Kasumi-1 (cell line): Measurements from ENCODE around the gene MED9.
"Not testable (repeated sequence)": the region's sequence is repeated elsewhere in the genome, so short reads cannot be mapped to it uniquely, and the experiment has no call there.

ENCODE experiments used
- DNase-seq, 2 experiments: peaks; one replicate each; lab custom pipeline; 2025; lab: John Stamatoyannopoulos, UW

The MED9 gene

DNA sequence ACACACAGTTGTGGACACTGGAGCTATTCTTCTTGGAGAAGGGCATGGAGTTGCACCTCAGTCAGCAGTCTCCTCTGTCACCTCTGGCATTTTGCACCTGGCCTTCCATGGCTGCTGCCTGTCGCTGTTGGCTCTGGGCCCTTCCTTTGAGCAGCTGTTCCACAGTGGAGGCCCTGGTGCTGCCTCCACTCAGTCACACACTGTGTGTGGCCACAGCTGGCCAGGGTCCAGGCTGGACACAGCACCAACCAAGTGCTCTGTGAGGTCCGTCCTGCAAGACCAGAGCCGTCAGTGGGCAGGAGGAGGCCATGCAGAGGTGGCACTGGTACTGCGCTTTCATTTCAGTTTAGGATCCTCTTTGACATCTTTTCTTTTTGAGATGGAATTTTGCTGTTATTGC lies 21.6 kb upstream of the MED9 start:
- no peak for DNase-seq

DNA sequence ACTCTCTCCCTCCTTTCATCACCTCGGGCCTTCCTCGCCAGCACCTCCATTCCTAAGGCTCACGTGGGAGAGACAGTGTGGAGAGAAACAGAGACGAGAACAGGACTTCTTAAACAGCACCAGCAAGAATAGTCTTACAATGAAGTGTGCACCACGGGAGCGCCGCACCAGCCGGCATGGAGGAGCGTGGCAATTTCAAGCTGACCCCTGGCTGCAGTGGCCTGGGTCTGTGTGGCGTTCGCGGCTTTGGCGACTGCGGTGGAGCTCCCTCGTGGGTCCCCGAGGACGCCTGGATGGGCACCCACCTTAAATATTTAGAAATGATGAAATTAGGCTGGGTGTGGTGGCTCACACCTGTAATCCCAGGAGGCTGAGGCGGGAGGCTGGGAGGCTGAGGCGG lies 20.5 kb upstream of the MED9 start:
- no peak for DNase-seq

DNA sequence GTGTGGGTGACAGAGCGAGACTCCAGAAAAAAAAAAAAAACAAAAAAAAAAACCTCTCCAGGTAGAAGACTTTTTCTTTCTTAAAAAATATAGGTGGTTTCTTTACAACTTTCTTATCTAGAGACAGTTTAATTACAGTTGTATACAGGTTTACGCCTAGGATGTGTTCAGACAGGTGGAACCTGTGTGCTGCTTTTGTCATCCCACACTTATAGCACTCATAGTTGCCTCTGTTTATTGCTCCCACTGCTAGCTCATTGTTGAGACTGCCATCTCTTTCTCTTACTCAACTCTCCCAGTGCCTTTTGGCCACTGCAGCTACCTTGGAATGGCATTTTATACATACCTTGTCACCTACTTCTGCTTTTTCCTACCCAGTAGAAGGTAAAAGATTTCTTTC lies 19.1 kb upstream of the MED9 start:
- DNase-seq = no peak

DNA sequence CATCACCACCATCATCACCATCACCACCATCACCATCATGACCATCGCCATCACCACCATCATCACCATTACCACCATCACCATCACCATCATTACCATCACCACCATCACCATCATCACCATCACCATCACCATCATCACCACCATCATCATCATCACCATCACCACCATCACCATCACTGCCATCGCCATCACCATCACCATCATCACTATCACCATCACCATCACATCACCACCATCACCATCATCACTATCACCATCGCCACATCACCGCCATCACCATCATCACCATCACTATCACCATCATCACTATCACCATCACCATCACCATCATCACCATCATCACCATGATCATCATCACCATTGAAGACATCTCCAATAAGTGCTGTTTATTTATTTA lies 16.8 kb upstream of the MED9 start:
- DNase-seq = no peak

DNA sequence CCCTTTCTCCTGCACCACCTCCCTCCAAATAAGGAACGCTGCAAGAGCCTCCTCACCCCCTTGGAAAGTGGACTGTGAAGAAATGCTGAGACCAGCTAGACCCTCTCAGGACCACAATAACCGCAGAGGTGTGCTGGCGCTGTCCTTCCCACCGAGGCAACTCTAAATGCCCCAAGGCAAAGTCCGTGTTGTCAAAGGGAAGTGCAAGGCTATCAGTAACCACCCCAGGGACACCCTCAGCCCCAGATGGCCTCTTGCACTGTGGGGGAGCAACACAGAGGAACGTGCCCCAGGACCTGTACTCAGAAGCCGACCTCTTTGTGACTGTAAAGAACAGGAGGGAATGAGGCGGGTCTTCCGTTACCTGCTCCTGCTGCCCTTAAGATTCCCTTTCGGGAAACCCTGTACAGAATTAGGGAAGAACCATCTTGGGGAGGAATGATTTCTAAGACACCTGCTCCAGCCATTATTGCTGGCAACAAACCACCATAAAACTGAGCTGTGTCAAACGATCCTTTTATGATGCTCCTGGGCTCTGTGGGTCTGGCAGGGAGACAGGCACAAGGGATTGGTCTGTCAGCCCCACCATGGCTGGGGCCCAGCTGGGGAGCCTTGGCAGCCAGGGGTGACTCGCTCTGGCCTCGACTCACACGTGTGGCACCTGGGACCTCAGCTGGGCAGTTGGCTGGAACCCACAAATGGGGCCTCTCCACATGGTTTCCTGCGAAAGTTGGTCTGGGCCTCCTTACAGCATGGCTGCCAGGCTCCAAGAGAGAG lies 14.6 kb upstream of the MED9 start:
- no peak for DNase-seq

DNA sequence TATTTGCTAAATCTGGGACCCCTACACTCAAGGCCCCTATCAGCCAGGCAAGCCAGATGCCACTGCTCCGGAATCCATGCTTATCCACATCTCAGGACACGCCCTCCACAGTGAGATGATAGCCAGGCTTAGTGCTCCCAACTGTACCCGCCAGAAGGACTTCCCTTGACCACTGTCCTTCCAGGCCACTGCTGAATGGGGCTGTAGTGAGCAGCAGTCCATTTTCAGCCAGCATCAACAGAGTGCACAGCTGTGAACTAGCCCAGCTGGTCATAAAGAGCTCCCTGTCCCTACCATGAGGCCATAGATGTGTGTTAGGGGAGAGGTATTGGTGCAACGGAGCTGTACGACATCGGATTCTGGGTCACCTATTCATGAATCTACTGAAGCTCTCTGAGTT lies 13.0 kb upstream of the MED9 start:
- no peak for DNase-seq

DNA sequence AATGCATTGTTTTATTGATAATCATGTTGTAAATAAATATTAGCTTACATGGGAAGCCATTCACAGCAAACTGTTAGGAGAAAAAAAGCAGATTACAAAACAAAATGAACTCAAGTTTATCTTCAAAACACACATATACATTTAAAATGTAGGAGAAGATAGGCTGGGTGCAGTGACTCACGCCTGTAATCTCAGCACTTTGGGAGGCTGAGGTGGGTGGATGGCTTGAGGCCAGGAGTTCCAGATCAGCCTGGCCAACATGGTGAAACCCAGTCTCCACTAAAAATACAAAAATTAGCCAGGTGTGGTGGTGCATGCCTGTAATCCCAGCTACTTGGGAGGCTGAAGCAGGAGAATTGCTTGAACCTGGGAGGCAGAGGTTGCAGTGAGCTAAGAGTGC lies 10.9 kb upstream of the MED9 start:
- not testable (repeated sequence) for DNase-seq

DNA sequence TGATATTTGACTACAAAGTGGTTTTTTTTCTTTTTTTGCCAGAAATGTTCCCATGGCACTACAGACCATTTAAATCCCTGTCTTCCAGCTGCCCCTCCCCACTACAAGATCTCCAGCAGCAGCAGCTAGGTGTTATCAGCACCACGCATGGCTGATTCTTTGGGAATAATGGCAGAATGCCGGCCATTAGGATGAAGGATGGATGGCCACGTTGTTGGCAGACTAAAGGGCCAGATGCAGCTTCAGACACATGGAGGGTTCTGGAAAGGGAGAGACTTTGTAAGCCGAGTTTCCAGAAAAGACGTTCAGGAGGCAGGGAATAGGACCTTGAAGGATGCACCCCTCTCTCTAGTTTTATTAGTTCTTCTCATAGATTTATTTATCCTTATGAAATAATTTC lies 10.3 kb upstream of the MED9 start:
- no peak for DNase-seq

DNA sequence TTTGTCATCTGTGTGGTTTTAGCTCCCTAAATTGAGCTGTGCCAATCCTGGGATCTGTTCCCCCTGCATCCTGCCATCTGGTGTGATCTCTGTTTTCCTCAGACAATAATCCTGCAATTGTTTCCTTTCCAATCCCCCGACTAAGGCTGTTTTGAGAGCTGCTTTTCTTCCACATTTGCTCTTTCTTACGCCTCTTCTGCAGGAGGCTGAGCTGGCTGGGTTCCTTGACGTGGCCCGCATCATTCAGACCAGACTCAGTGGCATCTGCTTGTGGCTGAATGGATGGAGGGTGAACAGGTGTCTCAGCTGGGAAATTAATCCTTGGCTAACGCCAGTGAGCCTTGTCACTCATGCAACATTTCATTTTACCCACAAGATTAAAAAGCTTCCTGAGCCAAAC lies 9.8 kb upstream of the MED9 start:
- DNase-seq = no peak

DNA sequence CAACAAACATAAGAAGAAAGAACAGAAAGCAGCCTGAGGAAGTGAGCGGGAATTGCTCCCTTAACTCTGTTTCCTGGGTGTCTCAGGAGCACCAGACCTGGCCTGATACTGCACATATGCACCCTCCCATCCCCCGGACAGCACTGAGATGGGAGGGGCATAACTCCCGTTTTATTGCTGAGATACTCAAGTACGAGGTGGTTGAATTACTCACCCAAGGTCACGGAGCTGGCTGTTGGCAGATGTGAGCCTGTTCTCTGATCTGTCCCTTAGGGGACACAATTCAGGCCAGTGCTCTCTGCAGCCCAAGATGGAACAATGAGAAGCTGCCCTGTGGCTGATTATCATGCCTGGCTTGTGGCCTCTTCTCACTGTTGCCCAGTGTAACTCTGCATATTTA lies 9.1 kb upstream of the MED9 start:
- no peak for DNase-seq

DNA sequence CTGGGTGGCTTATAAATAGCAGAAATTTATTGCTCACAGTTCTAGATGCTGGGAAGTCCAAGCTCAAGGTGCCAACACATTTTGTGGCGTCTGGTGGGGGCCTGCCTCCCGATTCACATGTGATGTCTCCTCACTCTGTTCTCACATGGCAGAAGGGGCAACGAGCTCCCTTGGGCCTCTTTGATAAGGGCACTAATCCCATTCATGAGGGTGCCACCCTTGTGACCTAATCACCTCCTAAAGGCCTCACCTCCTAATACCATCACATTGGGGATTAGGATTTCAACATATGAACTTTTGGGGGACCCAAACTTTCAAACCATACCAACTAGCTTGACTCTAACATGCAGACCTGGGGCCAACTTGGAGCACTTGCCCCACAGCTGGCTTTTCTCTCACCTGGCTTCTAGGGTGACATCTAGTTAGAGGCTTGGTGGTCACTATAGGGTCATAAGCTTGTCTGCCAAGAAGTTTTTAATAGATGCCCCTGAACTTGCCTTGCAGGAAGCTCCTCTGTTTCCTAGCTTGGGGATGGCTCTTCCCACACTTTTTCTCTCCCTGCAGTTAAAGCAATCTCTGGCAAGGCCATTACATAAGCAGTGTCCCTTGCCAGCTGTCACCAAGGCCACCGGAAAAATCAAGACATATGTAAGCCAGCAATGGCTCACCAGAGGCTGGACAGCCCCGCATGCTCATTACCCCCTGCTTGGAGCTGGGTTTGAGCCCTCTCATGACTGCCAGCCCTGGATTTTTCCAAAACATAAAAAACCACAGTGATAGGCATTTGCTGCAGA lies 8.4 kb upstream of the MED9 start:
- no peak for DNase-seq

DNA sequence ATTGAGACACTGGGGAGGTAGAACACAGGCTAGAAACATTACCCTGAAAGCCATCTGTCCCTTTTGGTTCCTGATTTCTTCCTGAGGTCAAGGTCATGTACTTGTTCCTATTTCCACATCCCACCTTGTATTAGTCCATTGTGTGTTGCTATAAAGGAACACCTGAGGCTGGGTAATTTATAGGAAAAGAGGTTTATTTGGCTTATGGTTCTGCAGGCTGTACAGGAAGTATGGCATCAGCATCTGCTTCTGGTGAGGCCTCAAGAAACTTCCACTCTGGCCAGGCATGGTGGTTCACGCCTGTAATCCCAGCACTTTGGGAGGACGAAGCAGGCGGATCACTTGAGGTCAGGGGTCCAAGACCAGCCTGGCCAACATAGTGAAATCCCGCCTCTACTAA lies 7.4 kb upstream of the MED9 start:
- no peak for DNase-seq

DNA sequence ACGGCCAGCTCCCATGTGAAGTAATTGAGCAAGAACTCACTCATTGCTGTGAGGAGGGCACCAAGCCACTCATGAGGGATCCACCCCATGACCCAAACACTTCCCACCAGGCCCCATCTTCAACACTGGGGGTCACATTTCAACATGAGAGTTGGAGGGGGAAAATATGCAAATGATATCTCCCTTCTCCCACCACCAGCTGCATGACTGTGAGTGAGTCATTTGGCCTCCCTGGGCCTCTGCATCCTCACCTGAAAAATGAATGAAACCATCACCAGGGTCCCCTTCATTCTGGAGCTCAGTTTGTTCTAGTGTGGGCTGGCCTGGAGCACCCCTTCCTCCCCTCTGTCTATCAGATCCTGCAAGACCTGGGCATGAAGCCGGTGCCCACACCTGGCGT lies 6.8 kb upstream of the MED9 start:
- no peak for DNase-seq

DNA sequence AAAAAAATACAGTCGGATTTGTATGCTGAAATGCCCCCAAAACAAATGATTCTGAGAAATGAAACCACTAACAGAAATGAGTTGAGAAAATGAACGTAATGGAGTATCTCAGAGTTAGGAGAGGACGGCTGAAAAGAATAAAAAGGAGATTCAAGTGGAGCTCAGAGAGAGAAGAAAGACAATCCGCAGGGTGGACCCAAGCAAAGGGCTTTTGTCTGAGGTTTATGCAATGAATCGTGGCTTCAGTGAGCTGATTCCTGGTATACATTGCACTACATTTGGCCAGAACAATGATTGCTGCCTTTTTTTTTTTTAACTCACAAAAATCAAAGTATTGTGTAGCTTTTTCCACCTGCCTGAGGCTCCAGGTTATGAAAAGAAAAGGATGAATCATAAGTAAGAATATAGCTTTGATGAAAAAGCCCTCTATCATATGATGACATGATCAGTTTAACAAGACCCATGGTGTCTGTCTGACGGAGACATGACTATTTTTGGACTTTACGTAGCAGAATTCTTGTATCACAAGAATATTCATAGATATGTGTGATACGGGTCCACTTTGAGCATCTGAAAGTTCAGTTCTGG lies 4.4 kb upstream of the MED9 start:
- no peak for DNase-seq

DNA sequence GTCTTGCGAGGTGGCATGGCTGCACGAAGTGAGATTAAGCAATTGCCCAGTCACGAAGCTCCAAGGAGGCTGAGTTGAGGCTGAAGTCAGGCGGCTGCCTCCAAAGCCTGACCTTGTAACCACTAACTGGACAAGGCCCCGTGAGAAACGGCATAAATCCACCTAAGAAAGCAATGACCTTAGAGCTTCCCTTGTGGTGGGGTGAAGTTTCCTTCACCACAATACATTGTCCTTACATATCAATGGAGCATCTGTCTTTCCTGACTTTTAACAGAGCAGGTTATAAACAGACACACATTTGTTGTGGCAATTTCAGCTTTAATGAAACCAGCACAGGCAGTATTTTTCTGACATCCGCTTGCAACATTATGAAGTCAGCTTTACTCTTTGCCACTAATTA lies 2.5 kb upstream of the MED9 start:
- no peak for DNase-seq

DNA sequence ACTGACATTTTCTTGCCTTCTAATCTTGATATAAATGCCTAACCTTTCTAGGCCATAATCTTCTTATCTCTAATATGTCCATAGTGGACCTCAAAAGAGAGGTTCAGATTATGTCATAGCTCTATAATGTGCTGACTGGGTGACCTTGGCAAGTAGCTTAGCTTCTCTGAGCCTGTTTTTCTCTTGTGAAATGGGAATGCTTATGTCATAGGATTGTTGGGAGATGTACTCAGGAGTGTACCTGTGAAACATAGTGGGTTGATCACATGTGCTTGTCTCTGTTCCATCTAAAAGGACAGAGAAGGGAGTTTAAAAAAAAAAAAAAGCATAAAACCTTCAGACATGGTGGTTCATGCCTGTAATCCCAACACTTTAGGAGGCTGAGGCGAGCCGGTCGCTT lies 2.4 kb downstream of the MED9 start:
- no peak for DNase-seq

DNA sequence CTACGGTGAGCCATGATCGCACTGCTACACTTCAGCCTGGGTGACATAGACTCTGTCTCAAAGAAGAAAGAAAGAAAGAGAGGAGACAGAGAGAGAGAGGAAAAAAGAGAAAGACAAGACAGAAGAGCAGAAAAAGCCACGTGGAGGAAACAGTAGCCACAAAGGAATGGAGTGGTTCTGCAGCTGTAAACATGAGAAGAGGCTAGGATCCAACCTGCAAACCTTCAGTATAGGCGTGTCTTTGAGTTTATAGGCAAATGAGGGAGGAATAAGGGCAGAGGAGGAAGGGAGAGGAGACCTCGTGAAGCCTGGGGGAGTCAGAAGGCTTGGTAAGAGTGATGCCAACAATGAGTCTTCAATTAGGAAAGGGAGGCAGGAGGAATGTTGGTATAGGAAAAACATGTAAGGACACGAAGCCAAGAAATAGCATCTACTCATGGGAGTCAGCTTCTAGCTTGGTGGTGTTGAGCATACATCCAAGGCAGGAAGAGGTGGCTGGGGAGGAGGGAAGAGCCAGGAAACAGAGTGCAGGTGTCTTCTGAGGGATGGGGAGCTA lies 3.9 kb downstream of the MED9 start:
- no peak for DNase-seq

DNA sequence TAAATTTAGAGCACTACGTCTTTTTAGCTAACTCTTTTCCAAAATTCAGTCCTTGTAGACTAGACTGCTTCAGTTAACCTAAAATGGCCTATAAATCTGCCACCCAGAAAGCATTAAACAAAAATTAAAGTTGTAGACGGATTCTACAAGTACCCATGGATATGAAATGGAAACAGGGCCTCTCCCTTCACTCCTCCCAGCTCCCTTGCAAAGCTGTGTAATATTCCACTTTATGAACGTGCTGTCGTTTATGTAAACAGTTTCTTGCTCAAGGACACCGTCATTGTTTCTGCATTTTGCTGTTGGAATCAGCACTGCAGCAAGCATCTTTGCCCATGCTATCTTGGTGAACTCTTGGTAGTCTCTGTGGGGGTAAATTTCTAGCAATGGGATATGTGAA lies 5.1 kb downstream of the MED9 start:
- no peak for DNase-seq

DNA sequence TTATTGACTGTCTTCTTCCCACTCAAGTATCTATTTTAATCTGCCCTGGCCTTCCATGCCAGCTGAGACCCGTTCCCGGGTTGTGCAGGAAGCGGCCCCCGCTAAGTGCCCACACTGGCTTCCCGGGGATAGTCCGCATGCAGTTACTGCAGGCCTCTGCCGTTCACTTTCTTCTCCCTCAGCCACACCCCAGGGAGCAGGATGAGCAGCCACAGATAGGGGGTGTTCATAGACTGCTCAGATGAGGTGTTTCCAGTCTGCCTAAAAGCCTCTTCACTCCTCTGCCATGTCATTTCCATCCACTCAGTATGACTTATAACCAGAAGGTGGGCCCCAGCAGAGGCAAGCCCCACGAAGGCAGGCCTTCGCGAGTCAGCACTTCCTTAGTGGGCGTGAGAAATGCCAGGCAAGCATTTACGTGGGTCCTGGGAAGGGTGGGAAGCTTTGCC lies 7.7 kb downstream of the MED9 start:
- peak; percentile 1 to 9 for DNase-seq

DNA sequence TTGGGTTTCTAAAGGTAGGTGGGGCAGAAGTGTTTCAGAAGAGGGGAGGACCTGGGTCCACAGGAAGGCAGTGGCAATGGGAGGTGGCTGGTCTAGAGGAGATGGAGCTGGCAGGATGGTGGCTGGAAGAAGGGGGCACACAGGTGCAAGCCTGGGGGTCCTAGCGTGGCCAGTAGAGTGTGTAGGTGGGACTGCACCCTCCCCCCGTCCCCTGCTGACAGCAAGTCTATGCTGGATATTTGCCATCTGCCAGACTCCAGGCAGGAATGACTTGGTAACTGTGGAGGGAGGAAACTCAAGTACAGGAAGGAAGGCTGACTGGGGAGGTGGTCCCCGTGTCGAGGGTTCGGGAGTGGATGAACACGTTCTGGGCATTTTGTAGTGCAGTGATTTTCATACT lies 8.6 kb downstream of the MED9 start:
- DNase-seq = no peak

DNA sequence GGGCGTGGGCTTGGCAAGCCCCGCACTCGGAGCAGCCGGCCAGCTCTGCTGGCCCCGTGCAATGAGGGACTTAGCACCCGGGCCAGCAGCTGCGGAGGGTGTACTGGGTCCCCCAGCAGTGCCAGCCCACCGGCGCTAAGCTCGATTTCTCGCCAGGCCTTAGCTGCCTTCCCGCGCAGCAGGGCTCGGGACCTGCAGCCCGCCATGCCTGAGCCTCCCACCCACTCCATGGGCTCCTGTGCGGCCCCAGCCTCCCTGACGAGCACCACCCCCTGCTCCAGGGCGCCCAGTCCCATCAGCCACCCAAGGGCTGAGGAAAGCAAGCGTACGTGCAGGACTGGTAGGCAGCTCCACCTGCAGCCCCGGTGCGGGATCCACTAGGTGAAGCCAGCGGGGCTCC lies 9.6 kb downstream of the MED9 start:
- DNase-seq = not testable (repeated sequence)

DNA sequence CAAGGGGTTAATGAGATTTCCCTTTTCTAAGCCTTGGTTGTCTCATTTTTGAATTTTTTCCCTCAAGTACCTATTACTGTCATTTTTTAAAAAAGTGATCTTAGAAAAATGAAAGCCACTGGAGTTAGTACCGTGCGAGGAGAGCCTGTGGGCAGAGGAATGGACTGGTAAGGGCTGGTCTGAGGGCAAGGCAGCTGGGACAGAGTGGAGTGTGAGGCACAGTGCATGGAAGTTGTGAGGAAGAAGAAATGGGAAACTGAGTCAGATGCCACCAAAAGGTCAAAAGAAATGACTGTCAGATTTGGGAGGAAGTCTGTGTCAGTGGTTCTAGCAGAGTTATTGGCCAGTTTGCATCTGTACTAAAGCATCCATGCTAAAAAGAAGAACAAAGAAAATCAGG lies 11.2 kb downstream of the MED9 start:
- DNase-seq = no peak

DNA sequence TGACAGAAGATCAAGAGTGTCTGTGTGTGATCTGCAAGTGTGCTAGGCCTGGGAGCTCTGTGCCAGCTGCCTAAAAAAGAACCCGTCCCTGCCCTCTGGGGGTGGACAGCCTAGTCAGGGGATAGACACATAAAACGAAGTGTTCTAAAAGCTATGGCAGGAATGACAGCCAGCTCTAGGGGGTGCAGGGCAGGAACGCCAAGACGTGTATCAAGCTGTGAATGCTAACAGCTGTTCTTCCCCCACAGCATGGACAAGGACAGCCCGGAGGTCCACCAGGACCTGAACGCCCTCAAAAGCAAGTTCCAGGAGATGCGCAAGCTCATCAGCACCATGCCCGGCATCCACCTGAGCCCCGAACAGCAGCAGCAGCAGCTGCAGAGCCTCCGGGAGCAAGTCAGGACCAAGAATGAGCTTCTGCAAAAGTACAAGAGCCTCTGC lies 14.3 kb downstream of the MED9 start:
- DNase-seq = no peak
